Measurements from ENCODE around the gene SLC22A31. TPM values are rescaled to one million over a fixed set of nuclear protein-coding genes. Genes with fewer than 3 reads are reported as not detected.

SLC22A31 gene
- total and polyA plus RNA-seq, 4 donors: 25.2 to 285 (median 153) TPM

- 0 to 1% methylated on average over 11 of the region's 11 CpGs for WGBS, 2 donors
- Histone ChIP-seq H3K9ac (ENCODE audit: insufficient read depth in 1 of 2, low read length in 2 of 2) (peak overlapping the region; percentile 69 to 81), H3K4me3 (peak overlapping the region; percentile 74), H3K36me3 (ENCODE audit: control insufficient read depth in 4 of 4, insufficient read depth in 4 of 4, low read length in 4 of 4) (peaks cover 0 to 12% (median 7%) of the 10 kb centered on the region in 4 donors), H3K27me3 (ENCODE audit: control insufficient read depth in 3 of 3, insufficient read depth in 3 of 3, low read length in 2 of 3) (no peaks in the 10 kb centered on the region), H3K9me3 (ENCODE audit: control insufficient read depth in 4 of 4, insufficient read depth in 3 of 4, low read length in 3 of 4) (no peaks in the 10 kb centered on the region), H3K27ac (ENCODE audit: low read depth in 1 of 2, low read length in 1 of 2) (peak overlapping the region; percentile 87 to 98), H3K4me1 (ENCODE audit: control insufficient read depth in 5 of 5, insufficient read depth in 5 of 5, low read length in 5 of 5) (peaks cover 0 to 9% (median 0%) of the 10 kb centered on the region in 5 donors)
- DNase-seq (no peak), ATAC-seq (ENCODE audit: insufficient read depth, low FRiP score) (no peak)
- no peak for TF ChIP-seq CTCF (IDR thresholded peaks at IDR 0.05; ENCODE audit: control extremely low read depth, extremely low read depth)
These were observed 16.7 kb upstream of the SLC22A31 start for GRCh38 chr16:89217138-89217387.

- H3K27me3 ChIP-seq (ENCODE audit: control insufficient read depth in 3 of 3, insufficient read depth in 3 of 3, low read length in 2 of 3): no peaks in the 10 kb centered on the region
- peak; percentile 77 for ATAC-seq (ENCODE audit: insufficient read depth, low FRiP score)
- H3K27ac ChIP-seq (ENCODE audit: low read depth in 1 of 2, low read length in 1 of 2): peak overlapping the region; percentile 43 to 87
- H3K36me3 ChIP-seq (ENCODE audit: control insufficient read depth in 4 of 4, insufficient read depth in 4 of 4, low read length in 4 of 4): peaks cover 0 to 7% (median 4%) of the 10 kb centered on the region in 4 donors
- H3K9ac ChIP-seq (ENCODE audit: insufficient read depth in 1 of 2, low read length in 2 of 2): peak overlapping the region; percentile 69 to 81
- peak; percentile 82 to 87 (median 84) for DNase-seq
- no peaks in the 10 kb centered on the region for H3K9me3 ChIP-seq (ENCODE audit: control insufficient read depth in 4 of 4, insufficient read depth in 3 of 4, low read length in 3 of 4)
- peak; percentile 74 for TF ChIP-seq CTCF (IDR thresholded peaks at IDR 0.05; ENCODE audit: control extremely low read depth, extremely low read depth)
- peaks cover 0 to 9% (median 0%) of the 10 kb centered on the region in 5 donors for H3K4me1 ChIP-seq (ENCODE audit: control insufficient read depth in 5 of 5, insufficient read depth in 5 of 5, low read length in 5 of 5)
- 2 to 4% methylated on average over 25 of the region's 25 CpGs for WGBS, 2 donors
- H3K4me3 ChIP-seq: peak overlapping the region; percentile 74
These were observed 16.2 kb upstream of the SLC22A31 start for GRCh38 chr16:89216315-89217137.

- no peak for TF ChIP-seq CTCF (IDR thresholded peaks at IDR 0.05; ENCODE audit: control extremely low read depth, extremely low read depth)
- 71 to 74% methylated on average over 15 of the region's 15 CpGs for WGBS, 2 donors
These were observed 10.7 kb upstream of the SLC22A31 start for GRCh38 chr16:89210904-89211515.

More at GRCh38 chr16:89210904-89211515, 10.7 kb upstream of the SLC22A31 start:
- ATAC-seq (ENCODE audit: insufficient read depth, low FRiP score) (no peak), DNase-seq (no peak)
- Histone ChIP-seq H3K27me3 (ENCODE audit: control insufficient read depth in 3 of 3, insufficient read depth in 3 of 3, low read length in 2 of 3) (no peaks in the 10 kb centered on the region), H3K9me3 (ENCODE audit: control insufficient read depth in 4 of 4, insufficient read depth in 3 of 4, low read length in 3 of 4) (no peaks in the 10 kb centered on the region), H3K27ac (ENCODE audit: low read depth in 1 of 2, low read length in 1 of 2) (no peak overlapping the region), H3K9ac (ENCODE audit: insufficient read depth in 1 of 2, low read length in 2 of 2) (no peak overlapping the region), H3K4me3 (no peak overlapping the region), H3K36me3 (ENCODE audit: control insufficient read depth in 4 of 4, insufficient read depth in 4 of 4, low read length in 4 of 4) (peaks cover 0 to 3% (median 0%) of the 10 kb centered on the region in 4 donors), H3K4me1 (ENCODE audit: control insufficient read depth in 5 of 5, insufficient read depth in 5 of 5, low read length in 5 of 5) (peaks cover 0 to 1% (median 0%) of the 10 kb centered on the region in 5 donors)
